ENCODE measurements around the gene SIRT7.
A peak's percentile ranks its signal among the peaks of the same experiment; 100 is the strongest.

Gene SIRT7

GRCh38 chr17:81940538-81941483 lies 22.8 kb upstream of the SIRT7 start:
- in situ Hi-C loops (cut with HindIII; ENCODE audit: low pct_ligation_motif_present, low sequenced_read_pairs): no loop called here
- Histone ChIP-seq H3K4me3 (ENCODE audit: low read depth, low read length) (no peak overlapping the region), H3K27me3 (replicated peaks) (peaks cover 6% of the 10 kb centered on the region), H3K36me3 (replicated peaks) (no peaks in the 10 kb centered on the region), H3K27ac (no peak overlapping the region)
- no peak for DNase-seq
- no peak for TF ChIP-seq CTCF (IDR thresholded peaks at IDR 0.05; ENCODE audit: low read depth, low read length, missing control alignments)

GRCh38 chr17:81939881-81940385 lies 22.0 kb upstream of the SIRT7 start:
- DNase-seq: no peak
- no peak overlapping the region for H3K27ac ChIP-seq

GRCh38 chr17:81939218-81939617 lies 21.2 kb upstream of the SIRT7 start:
- no peak overlapping the region for H3K27ac ChIP-seq
- TF ChIP-seq CTCF (IDR thresholded peaks at IDR 0.05; ENCODE audit: low read depth, low read length, missing control alignments): no peak
- peaks cover 7% of the 10 kb centered on the region for H3K36me3 ChIP-seq (replicated peaks)
- no peak for DNase-seq
- in situ Hi-C loops (cut with HindIII; ENCODE audit: low pct_ligation_motif_present, low sequenced_read_pairs): no loop called here
- H3K4me3 ChIP-seq (ENCODE audit: low read depth, low read length): no peak overlapping the region
- peaks cover 6% of the 10 kb centered on the region for H3K27me3 ChIP-seq (replicated peaks)

More at GRCh38 chr17:81939881-81940385, 22.0 kb upstream of the SIRT7 start:
- peaks cover 6% of the 10 kb centered on the region for H3K27me3 ChIP-seq (replicated peaks)
- in situ Hi-C loops (cut with HindIII; ENCODE audit: low pct_ligation_motif_present, low sequenced_read_pairs): no loop called here
- TF ChIP-seq CTCF (IDR thresholded peaks at IDR 0.05; ENCODE audit: low read depth, low read length, missing control alignments): no peak
- peaks cover 3% of the 10 kb centered on the region for H3K36me3 ChIP-seq (replicated peaks)
- no peak overlapping the region for H3K4me3 ChIP-seq (ENCODE audit: low read depth, low read length)

- in situ Hi-C loops (cut with HindIII; ENCODE audit: low pct_ligation_motif_present, low sequenced_read_pairs): no loop called here
- H3K27me3 ChIP-seq (replicated peaks): no peaks in the 10 kb centered on the region
- peak overlapping the region; percentile 35 for H3K4me3 ChIP-seq (ENCODE audit: low read depth, low read length)
- no peak for TF ChIP-seq CTCF (IDR thresholded peaks at IDR 0.05; ENCODE audit: low read depth, low read length, missing control alignments)
- H3K36me3 ChIP-seq (replicated peaks): peaks cover 10% of the 10 kb centered on the region
- H3K27ac ChIP-seq: no peak overlapping the region
- no peak for DNase-seq
Observed at GRCh38 chr17:81935709-81936084, 17.7 kb upstream of the SIRT7 start.

- in situ Hi-C loops (cut with HindIII; ENCODE audit: low pct_ligation_motif_present, low sequenced_read_pairs): no loop called here
- no peaks in the 10 kb centered on the region for H3K27me3 ChIP-seq (replicated peaks)
- H3K4me3 ChIP-seq (ENCODE audit: low read depth, low read length): no peak overlapping the region
- no peak overlapping the region for H3K27ac ChIP-seq
- DNase-seq: no peak
- TF ChIP-seq CTCF (IDR thresholded peaks at IDR 0.05; ENCODE audit: low read depth, low read length, missing control alignments): no peak
- H3K36me3 ChIP-seq (replicated peaks): peaks cover 10% of the 10 kb centered on the region
Observed at GRCh38 chr17:81934850-81935708, 17.1 kb upstream of the SIRT7 start.
